Measurements from ENCODE around the gene NUB1. TPM values are rescaled to one million over a fixed set of nuclear protein-coding genes. Genes with fewer than 3 reads are reported as not detected.
A peak's percentile ranks its signal among the peaks of the same experiment; 100 is the strongest.

NUB1 gene
- total RNA-seq, 1 donor from 2014 or later: 41.6 TPM

DNA sequence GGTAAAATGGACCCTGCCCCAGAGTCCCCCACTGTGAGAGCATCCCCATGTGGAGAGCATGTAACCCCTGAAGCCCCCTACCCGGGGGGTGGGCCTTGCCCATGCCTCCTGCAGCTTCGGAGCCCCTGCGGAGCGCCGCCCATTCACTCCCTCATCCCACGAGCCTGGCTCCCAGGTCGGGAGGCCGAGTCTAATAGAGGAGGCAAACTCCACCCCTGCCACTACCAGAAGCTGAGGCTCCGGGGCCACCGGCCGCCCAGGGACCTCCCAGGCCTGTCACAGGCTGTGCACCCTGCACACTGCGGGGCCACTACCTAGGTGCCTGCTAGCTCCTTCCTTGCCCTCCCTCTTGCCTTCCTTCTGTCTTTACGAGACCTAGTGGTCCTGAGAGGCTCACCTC lies 50.8 kb downstream of the NUB1 start:
- Histone ChIP-seq H3K4me1 (ENCODE audit: insufficient read depth, low read length) (no peaks in the 10 kb centered on the region), H3K36me3 (ENCODE audit: insufficient read depth, low read length) (no peaks in the 10 kb centered on the region), H2AFZ (ENCODE audit: low read depth, low read length) (no peak overlapping the region), H3K9me3 (ENCODE audit: insufficient read depth, low read depth, low read length) (no peaks in the 10 kb centered on the region), H3K4me3 (ENCODE audit: insufficient read depth, low read depth, low read length) (no peak overlapping the region), H3K79me2 (ENCODE audit: insufficient read depth, low read length) (no peaks in the 10 kb centered on the region), H3K9ac (ENCODE audit: low read length) (no peak overlapping the region), H3K4me2 (ENCODE audit: low read length) (no peak overlapping the region), H3K27ac (ENCODE audit: low read depth, low read length) (no peak overlapping the region), H4K20me1 (ENCODE audit: insufficient read depth, low read length) (no peaks in the 10 kb centered on the region), H3K27me3 (ENCODE audit: insufficient read depth, low read length) (peaks cover 5% of the 10 kb centered on the region)
- FAIRE-seq: no peak
- no peak overlapping the region for H3K4me3 Mint-ChIP-seq (ENCODE audit: unreplicated experiment)
- H3K27ac Mint-ChIP-seq (ENCODE audit: unreplicated experiment): no peak overlapping the region
- DNase-seq (ENCODE audit: low read depth): no peak
- TF ChIP-seq, protein P1, sequence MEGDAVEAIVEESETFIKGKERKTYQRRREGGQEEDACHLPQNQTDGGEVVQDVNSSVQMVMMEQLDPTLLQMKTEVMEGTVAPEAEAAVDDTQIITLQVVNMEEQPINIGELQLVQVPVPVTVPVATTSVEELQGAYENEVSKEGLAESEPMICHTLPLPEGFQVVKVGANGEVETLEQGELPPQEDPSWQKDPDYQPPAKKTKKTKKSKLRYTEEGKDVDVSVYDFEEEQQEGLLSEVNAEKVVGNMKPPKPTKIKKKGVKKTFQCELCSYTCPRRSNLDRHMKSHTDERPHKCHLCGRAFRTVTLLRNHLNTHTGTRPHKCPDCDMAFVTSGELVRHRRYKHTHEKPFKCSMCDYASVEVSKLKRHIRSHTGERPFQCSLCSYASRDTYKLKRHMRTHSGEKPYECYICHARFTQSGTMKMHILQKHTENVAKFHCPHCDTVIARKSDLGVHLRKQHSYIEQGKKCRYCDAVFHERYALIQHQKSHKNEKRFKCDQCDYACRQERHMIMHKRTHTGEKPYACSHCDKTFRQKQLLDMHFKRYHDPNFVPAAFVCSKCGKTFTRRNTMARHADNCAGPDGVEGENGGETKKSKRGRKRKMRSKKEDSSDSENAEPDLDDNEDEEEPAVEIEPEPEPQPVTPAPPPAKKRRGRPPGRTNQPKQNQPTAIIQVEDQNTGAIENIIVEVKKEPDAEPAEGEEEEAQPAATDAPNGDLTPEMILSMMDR (IDR thresholded peaks at IDR 0.05; ENCODE audit: insufficient read depth, low read depth, low read length): no peak
- no peak for TF ChIP-seq EZH2 (IDR thresholded peaks at IDR 0.05; ENCODE audit: insufficient read depth, low read length)
- no peaks in the 10 kb centered on the region for H3K36me3 Mint-ChIP-seq (ENCODE audit: low read depth, unreplicated experiment)
- no peaks in the 10 kb centered on the region for H3K9me3 Mint-ChIP-seq (ENCODE audit: unreplicated experiment)
- peaks cover 6% of the 10 kb centered on the region for H3K4me1 Mint-ChIP-seq (ENCODE audit: low read depth, unreplicated experiment)
- peaks cover 59% of the 10 kb centered on the region for H3K27me3 Mint-ChIP-seq (ENCODE audit: low read depth, unreplicated experiment)

DNA sequence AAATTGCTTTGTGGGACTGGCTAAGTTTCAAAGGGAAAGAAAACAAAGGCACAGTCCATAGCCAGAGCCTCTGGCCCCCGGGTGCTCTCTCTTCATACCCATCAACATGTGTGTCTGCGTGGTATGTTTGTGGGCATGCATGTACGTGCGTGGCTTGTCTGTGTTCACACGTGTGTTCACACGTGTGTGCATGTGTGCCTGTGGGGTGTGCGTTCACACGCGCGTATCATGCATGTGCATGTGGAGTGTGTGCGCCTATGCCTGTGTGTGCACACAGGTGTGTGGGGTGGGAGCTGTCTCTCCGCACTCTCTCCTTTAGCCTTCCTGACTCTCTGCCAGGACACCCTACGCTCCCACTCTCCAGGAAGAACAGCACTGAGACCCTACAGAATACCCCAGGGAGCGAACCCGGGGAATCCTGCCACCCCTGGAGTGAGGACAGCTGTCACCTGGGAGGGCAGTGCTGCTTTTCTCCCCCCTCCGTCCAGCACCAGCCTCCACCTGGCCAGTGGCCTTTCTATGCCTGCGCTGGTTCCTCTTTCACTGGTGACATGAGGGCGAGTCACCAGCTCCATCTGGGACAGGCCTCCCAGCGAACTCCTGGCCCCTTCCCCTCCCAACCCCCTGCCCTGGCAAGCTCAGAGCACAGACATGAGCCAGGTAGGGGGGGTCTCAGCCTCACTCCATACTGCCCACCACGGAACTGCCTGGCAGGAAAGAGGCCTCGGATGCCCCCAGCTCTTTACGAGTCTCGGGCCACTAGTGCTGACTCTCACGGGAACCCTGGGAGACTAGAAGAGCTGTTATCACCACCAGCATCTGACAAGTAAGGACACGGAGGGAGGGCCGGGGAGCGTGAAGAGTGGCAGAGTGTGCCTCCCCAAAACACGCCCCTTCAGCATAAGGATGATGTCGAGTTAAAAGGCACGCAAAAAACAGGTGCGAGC lies 51.7 kb downstream of the NUB1 start:
- no peak overlapping the region for H3K9ac ChIP-seq (ENCODE audit: low read length)
- no peaks in the 10 kb centered on the region for H3K36me3 ChIP-seq (ENCODE audit: insufficient read depth, low read length)
- Mint-ChIP-seq H3K27me3 (ENCODE audit: low read depth, unreplicated experiment) (peaks cover 54% of the 10 kb centered on the region), H3K4me3 (ENCODE audit: unreplicated experiment) (no peak overlapping the region), H3K27ac (ENCODE audit: unreplicated experiment) (peak overlapping the region; percentile 34), H3K9me3 (ENCODE audit: unreplicated experiment) (no peaks in the 10 kb centered on the region), H3K36me3 (ENCODE audit: low read depth, unreplicated experiment) (no peaks in the 10 kb centered on the region), H3K4me1 (ENCODE audit: low read depth, unreplicated experiment) (peaks cover 6% of the 10 kb centered on the region)
- H3K27ac ChIP-seq (ENCODE audit: low read depth, low read length): no peak overlapping the region
- no peak overlapping the region for H3K4me2 ChIP-seq (ENCODE audit: low read length)
- H3K4me3 ChIP-seq (ENCODE audit: insufficient read depth, low read depth, low read length): no peak overlapping the region
- no peaks in the 10 kb centered on the region for H3K79me2 ChIP-seq (ENCODE audit: insufficient read depth, low read length)
- H3K9me3 ChIP-seq (ENCODE audit: insufficient read depth, low read depth, low read length): no peaks in the 10 kb centered on the region
- TF ChIP-seq, protein P1 (IDR thresholded peaks at IDR 0.05; ENCODE audit: insufficient read depth, low read depth, low read length): no peak
- no peak for TF ChIP-seq EZH2 (IDR thresholded peaks at IDR 0.05; ENCODE audit: insufficient read depth, low read length)
- H2AFZ ChIP-seq (ENCODE audit: low read depth, low read length): no peak overlapping the region
- FAIRE-seq: no peak
- DNase-seq (ENCODE audit: low read depth): no peak
- no peaks in the 10 kb centered on the region for H4K20me1 ChIP-seq (ENCODE audit: insufficient read depth, low read length)
- no peaks in the 10 kb centered on the region for H3K4me1 ChIP-seq (ENCODE audit: insufficient read depth, low read length)
- H3K27me3 ChIP-seq (ENCODE audit: insufficient read depth, low read length): peaks cover 5% of the 10 kb centered on the region

Measured in astrocyte (in vitro differentiated cells and primary cell).